Measurements from ENCODE around the gene SOCS3.
"Not testable (repeated sequence)": the region's sequence is repeated elsewhere in the genome, so short reads cannot be mapped to it uniquely, and the experiment has no call there.

SOCS3 gene

GRCh38 chr17:78343187-78343542 is 16.7 kb downstream of the SOCS3 start:
- Histone ChIP-seq H3K36me3 (ENCODE audit: control insufficient read depth, insufficient read depth, low read length) (no peaks in the 10 kb centered on the region), H3K9me3 (ENCODE audit: control insufficient read depth, low read length) (no peaks in the 10 kb centered on the region), H3K9ac (ENCODE audit: low read length) (peak overlapping the region; percentile 38), H3K4me3 (ENCODE audit: low read length) (no peak overlapping the region), H3K4me1 (ENCODE audit: control insufficient read depth, insufficient read depth, low read length) (peaks cover 52% of the 10 kb centered on the region), H3K27me3 (ENCODE audit: control insufficient read depth, insufficient read depth, low read length) (no peaks in the 10 kb centered on the region)

GRCh38 chr17:78342449-78343186 is 17.3 kb downstream of the SOCS3 start:
- peaks cover 57% of the 10 kb centered on the region for H3K4me1 ChIP-seq (ENCODE audit: control insufficient read depth, insufficient read depth, low read length)

GRCh38 chr17:78341559-78342448 is 18.1 kb downstream of the SOCS3 start:
- Histone ChIP-seq H3K4me1 (ENCODE audit: control insufficient read depth, insufficient read depth, low read length) (peaks cover 57% of the 10 kb centered on the region), H3K36me3 (ENCODE audit: control insufficient read depth, insufficient read depth, low read length) (no peaks in the 10 kb centered on the region), H3K9ac (ENCODE audit: low read length) (peak overlapping the region; percentile 50), H3K4me3 (ENCODE audit: low read length) (peak overlapping the region; percentile 57), H3K9me3 (ENCODE audit: control insufficient read depth, low read length) (no peaks in the 10 kb centered on the region), H3K27me3 (ENCODE audit: control insufficient read depth, insufficient read depth, low read length) (no peaks in the 10 kb centered on the region)

More at GRCh38 chr17:78342449-78343186, 17.3 kb downstream of the SOCS3 start:
- Histone ChIP-seq H3K4me3 (ENCODE audit: low read length) (peak overlapping the region; percentile 57), H3K9me3 (ENCODE audit: control insufficient read depth, low read length) (no peaks in the 10 kb centered on the region), H3K36me3 (ENCODE audit: control insufficient read depth, insufficient read depth, low read length) (no peaks in the 10 kb centered on the region), H3K27me3 (ENCODE audit: control insufficient read depth, insufficient read depth, low read length) (no peaks in the 10 kb centered on the region), H3K9ac (ENCODE audit: low read length) (peak overlapping the region; percentile 50)

GRCh38 chr17:78340183-78340955 is 19.5 kb downstream of the SOCS3 start:
- Histone ChIP-seq H3K9ac (ENCODE audit: low read length) (peak overlapping the region; percentile 1), H3K27me3 (ENCODE audit: control insufficient read depth, insufficient read depth, low read length) (no peaks in the 10 kb centered on the region), H3K4me3 (ENCODE audit: low read length) (no peak overlapping the region), H3K36me3 (ENCODE audit: control insufficient read depth, insufficient read depth, low read length) (no peaks in the 10 kb centered on the region), H3K4me1 (ENCODE audit: control insufficient read depth, insufficient read depth, low read length) (peaks cover 59% of the 10 kb centered on the region), H3K9me3 (ENCODE audit: control insufficient read depth, low read length) (no peaks in the 10 kb centered on the region)

GRCh38 chr17:78338486-78339259 is 21.2 kb downstream of the SOCS3 start:
- Histone ChIP-seq H3K9ac (ENCODE audit: low read length) (peak overlapping the region; percentile 14), H3K36me3 (ENCODE audit: control insufficient read depth, insufficient read depth, low read length) (no peaks in the 10 kb centered on the region), H3K4me1 (ENCODE audit: control insufficient read depth, insufficient read depth, low read length) (peaks cover 60% of the 10 kb centered on the region), H3K9me3 (ENCODE audit: control insufficient read depth, low read length) (no peaks in the 10 kb centered on the region), H3K27me3 (ENCODE audit: control insufficient read depth, insufficient read depth, low read length) (no peaks in the 10 kb centered on the region), H3K4me3 (ENCODE audit: low read length) (no peak overlapping the region)

- H3K36me3 ChIP-seq (ENCODE audit: control insufficient read depth, insufficient read depth, low read length) = no peaks in the 10 kb centered on the region
- H3K4me3 ChIP-seq (ENCODE audit: low read length) = no peak overlapping the region
- H3K27me3 ChIP-seq (ENCODE audit: control insufficient read depth, insufficient read depth, low read length) = no peaks in the 10 kb centered on the region
- H3K9me3 ChIP-seq (ENCODE audit: control insufficient read depth, low read length) = no peaks in the 10 kb centered on the region
- peaks cover 48% of the 10 kb centered on the region for H3K4me1 ChIP-seq (ENCODE audit: control insufficient read depth, insufficient read depth, low read length)
- no peak overlapping the region for H3K9ac ChIP-seq (ENCODE audit: low read length)
Measured at GRCh38 chr17:78337244-78338109, 22.4 kb downstream of the SOCS3 start.

- H3K4me1 ChIP-seq (ENCODE audit: control insufficient read depth, insufficient read depth, low read length) = peaks cover 46% of the 10 kb centered on the region
- H3K9ac ChIP-seq (ENCODE audit: low read length) = peak overlapping the region; percentile 59
- H3K9me3 ChIP-seq (ENCODE audit: control insufficient read depth, low read length) = no peaks in the 10 kb centered on the region
- no peaks in the 10 kb centered on the region for H3K36me3 ChIP-seq (ENCODE audit: control insufficient read depth, insufficient read depth, low read length)
- H3K27me3 ChIP-seq (ENCODE audit: control insufficient read depth, insufficient read depth, low read length) = no peaks in the 10 kb centered on the region
- no peak overlapping the region for H3K4me3 ChIP-seq (ENCODE audit: low read length)
Measured at GRCh38 chr17:78335209-78335608, 24.7 kb downstream of the SOCS3 start.

- Histone ChIP-seq H3K4me1 (ENCODE audit: control insufficient read depth, insufficient read depth, low read length) (peaks cover 26% of the 10 kb centered on the region), H3K9me3 (ENCODE audit: control insufficient read depth, low read length) (no peaks in the 10 kb centered on the region), H3K4me3 (ENCODE audit: low read length) (no peak overlapping the region), H3K27me3 (ENCODE audit: control insufficient read depth, insufficient read depth, low read length) (no peaks in the 10 kb centered on the region), H3K9ac (ENCODE audit: low read length) (no peak overlapping the region), H3K36me3 (ENCODE audit: control insufficient read depth, insufficient read depth, low read length) (no peaks in the 10 kb centered on the region)
Measured at GRCh38 chr17:78332991-78333390, 26.9 kb downstream of the SOCS3 start.

- H3K4me1 ChIP-seq (ENCODE audit: control insufficient read depth, insufficient read depth, low read length) = peaks cover 22% of the 10 kb centered on the region
- not testable (repeated sequence) for H3K27me3 ChIP-seq (ENCODE audit: control insufficient read depth, insufficient read depth, low read length); H3K4me3 ChIP-seq (ENCODE audit: low read length); H3K36me3 ChIP-seq (ENCODE audit: control insufficient read depth, insufficient read depth, low read length); H3K9ac ChIP-seq (ENCODE audit: low read length); H3K9me3 ChIP-seq (ENCODE audit: control insufficient read depth, low read length)
Measured at GRCh38 chr17:78331355-78331754, 28.5 kb downstream of the SOCS3 start.

- H3K4me3 ChIP-seq (ENCODE audit: low read length) = no peak overlapping the region
- H3K9ac ChIP-seq (ENCODE audit: low read length) = no peak overlapping the region
- peaks cover 22% of the 10 kb centered on the region for H3K4me1 ChIP-seq (ENCODE audit: control insufficient read depth, insufficient read depth, low read length)
- no peaks in the 10 kb centered on the region for H3K27me3 ChIP-seq (ENCODE audit: control insufficient read depth, insufficient read depth, low read length)
- H3K9me3 ChIP-seq (ENCODE audit: control insufficient read depth, low read length) = no peaks in the 10 kb centered on the region
- no peaks in the 10 kb centered on the region for H3K36me3 ChIP-seq (ENCODE audit: control insufficient read depth, insufficient read depth, low read length)
Measured at GRCh38 chr17:78330570-78331224, 29.2 kb downstream of the SOCS3 start.
